Measurements from ENCODE around the gene GOT1.

The GOT1 gene

DNA sequence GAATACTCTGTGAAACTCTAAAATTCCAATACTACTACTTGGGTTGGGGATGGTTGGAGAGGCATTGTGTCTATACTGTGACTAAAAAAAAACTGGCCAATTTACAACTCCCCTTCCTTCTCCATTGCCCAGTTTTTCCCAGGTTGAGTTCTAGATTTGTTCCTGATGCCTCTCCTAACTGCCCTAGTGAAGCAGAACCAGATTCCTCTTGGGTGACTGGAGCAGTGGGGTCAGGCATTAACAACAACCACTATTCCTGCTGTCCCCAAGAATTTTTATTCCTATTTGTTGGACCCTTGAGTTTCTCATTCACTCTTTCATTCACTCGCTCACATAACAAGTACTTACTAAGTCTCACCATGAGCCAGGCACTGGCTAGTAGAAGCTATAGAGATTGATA lies 5.8 kb downstream of the GOT1 start:
- H3K9ac ChIP-seq (ENCODE audit: low read depth in 1 of 2, low read length in 2 of 2): no peak overlapping the region
- no peak overlapping the region for H3K27ac ChIP-seq (ENCODE audit: low read depth, low read length)
- no peaks in the 10 kb centered on the region for H3K27me3 ChIP-seq (ENCODE audit: control insufficient read depth in 1 of 2, insufficient read depth in 2 of 2, low read length in 2 of 2)
- H3K4me1 ChIP-seq (ENCODE audit: control insufficient read depth in 1 of 2, insufficient read depth in 2 of 2, low read length in 2 of 2): peaks cover 11 to 24% of the 10 kb centered on the region in 2 donors
- no peak overlapping the region for H3K4me3 ChIP-seq (ENCODE audit: low read depth in 1 of 2, low read length in 2 of 2)
- peaks cover 17 to 42% of the 10 kb centered on the region in 2 donors for H3K36me3 ChIP-seq (ENCODE audit: control insufficient read depth in 1 of 2, insufficient read depth in 2 of 2, low read length in 2 of 2)
- H3K9me3 ChIP-seq (ENCODE audit: control insufficient read depth in 1 of 2, low read length in 2 of 2): no peaks in the 10 kb centered on the region

DNA sequence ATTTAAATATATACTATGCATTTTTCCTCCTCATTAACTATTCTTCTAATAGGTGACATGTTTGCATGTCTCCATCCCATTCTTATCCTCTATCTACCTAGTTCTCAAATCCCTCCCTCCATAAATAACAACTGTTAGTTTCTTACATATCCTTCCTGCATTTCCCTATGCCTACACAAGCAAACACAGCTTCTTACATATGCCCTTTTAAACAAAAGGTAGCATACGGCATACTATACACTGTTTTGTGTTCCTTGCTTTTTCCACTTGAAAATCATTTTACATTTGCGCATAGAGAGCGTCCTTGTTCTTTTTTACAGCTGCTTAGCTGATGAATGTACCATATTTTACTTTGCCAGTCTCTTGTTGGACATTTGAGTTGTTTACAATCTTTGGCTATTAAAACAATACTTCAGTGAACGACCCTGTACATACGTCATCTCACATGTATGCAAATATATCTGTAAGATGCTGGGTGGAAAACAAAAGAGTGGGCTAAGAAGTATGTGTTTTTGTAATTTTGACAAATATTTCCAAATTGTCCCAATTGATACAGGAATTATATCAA lies 7.8 kb downstream of the GOT1 start:
- no peaks in the 10 kb centered on the region for H3K9me3 ChIP-seq (ENCODE audit: control insufficient read depth in 1 of 2, low read length in 2 of 2)
- H3K27ac ChIP-seq (ENCODE audit: low read depth, low read length): no peak overlapping the region
- no peaks in the 10 kb centered on the region for H3K27me3 ChIP-seq (ENCODE audit: control insufficient read depth in 1 of 2, insufficient read depth in 2 of 2, low read length in 2 of 2)
- H3K9ac ChIP-seq (ENCODE audit: low read depth in 1 of 2, low read length in 2 of 2): no peak overlapping the region
- peaks cover 27 to 59% of the 10 kb centered on the region in 2 donors for H3K36me3 ChIP-seq (ENCODE audit: control insufficient read depth in 1 of 2, insufficient read depth in 2 of 2, low read length in 2 of 2)
- no peak overlapping the region for H3K4me3 ChIP-seq (ENCODE audit: low read depth in 1 of 2, low read length in 2 of 2)
- peaks cover 7 to 28% of the 10 kb centered on the region in 2 donors for H3K4me1 ChIP-seq (ENCODE audit: control insufficient read depth in 1 of 2, insufficient read depth in 2 of 2, low read length in 2 of 2)

DNA sequence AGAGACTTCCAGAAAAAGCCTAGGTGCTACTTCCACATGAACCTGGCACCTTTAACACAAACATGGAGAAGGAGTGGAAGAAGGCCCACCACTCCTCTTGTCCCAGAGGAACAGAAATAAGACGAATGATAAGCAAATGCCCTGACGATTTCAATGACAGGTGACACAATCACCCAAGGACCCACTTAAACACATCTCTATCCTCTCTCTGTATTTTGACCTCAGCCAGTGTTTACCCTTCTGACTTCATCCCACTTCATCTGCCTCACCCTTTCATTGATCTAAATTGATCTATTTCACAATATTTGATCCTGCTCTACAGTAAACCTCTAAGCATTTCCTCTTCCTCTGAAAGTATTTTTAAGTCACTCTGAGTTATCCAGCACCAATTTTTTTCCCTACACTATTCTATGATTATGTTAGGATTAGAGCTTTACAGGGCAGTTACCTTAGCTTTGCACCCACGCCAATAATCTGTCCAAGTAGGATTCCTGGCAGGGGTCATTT lies 9.1 kb downstream of the GOT1 start:
- Histone ChIP-seq H3K27ac (ENCODE audit: low read depth, low read length) (no peak overlapping the region), H3K27me3 (ENCODE audit: control insufficient read depth in 1 of 2, insufficient read depth in 2 of 2, low read length in 2 of 2) (no peaks in the 10 kb centered on the region), H3K9ac (ENCODE audit: low read depth in 1 of 2, low read length in 2 of 2) (no peak overlapping the region), H3K36me3 (ENCODE audit: control insufficient read depth in 1 of 2, insufficient read depth in 2 of 2, low read length in 2 of 2) (peaks cover 27 to 59% of the 10 kb centered on the region in 2 donors), H3K4me3 (ENCODE audit: low read depth in 1 of 2, low read length in 2 of 2) (no peak overlapping the region), H3K9me3 (ENCODE audit: control insufficient read depth in 1 of 2, low read length in 2 of 2) (no peaks in the 10 kb centered on the region), H3K4me1 (ENCODE audit: control insufficient read depth in 1 of 2, insufficient read depth in 2 of 2, low read length in 2 of 2) (peaks cover 7 to 22% of the 10 kb centered on the region in 2 donors)

DNA sequence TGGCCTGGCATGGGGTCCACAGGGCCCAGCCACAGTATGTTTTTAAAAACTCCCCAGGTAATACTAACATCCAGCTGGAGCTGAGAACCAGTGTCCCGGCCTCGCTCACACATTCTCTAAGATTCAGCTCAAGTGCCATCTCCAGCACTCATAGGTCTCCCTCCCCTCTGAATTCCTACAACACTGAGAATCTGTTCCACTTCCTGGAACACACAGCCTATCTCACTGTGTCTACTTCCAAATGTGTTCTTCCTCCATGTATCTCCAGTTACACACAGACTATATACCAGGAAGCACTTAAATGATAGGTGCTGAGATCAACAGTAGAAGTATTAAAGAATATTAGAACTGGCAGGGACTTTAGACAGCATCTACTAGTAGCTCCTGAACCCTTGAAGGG lies 10.7 kb downstream of the GOT1 start:
- H3K36me3 ChIP-seq (ENCODE audit: control insufficient read depth in 1 of 2, insufficient read depth in 2 of 2, low read length in 2 of 2): peaks cover 18 to 48% of the 10 kb centered on the region in 2 donors
- no peak overlapping the region for H3K4me3 ChIP-seq (ENCODE audit: low read depth in 1 of 2, low read length in 2 of 2)
- H3K27ac ChIP-seq (ENCODE audit: low read depth, low read length): no peak overlapping the region
- no peak overlapping the region for H3K9ac ChIP-seq (ENCODE audit: low read depth in 1 of 2, low read length in 2 of 2)
- H3K4me1 ChIP-seq (ENCODE audit: control insufficient read depth in 1 of 2, insufficient read depth in 2 of 2, low read length in 2 of 2): peaks cover 7 to 18% of the 10 kb centered on the region in 2 donors
- no peaks in the 10 kb centered on the region for H3K27me3 ChIP-seq (ENCODE audit: control insufficient read depth in 1 of 2, insufficient read depth in 2 of 2, low read length in 2 of 2)
- H3K9me3 ChIP-seq (ENCODE audit: control insufficient read depth in 1 of 2, low read length in 2 of 2): no peaks in the 10 kb centered on the region

DNA sequence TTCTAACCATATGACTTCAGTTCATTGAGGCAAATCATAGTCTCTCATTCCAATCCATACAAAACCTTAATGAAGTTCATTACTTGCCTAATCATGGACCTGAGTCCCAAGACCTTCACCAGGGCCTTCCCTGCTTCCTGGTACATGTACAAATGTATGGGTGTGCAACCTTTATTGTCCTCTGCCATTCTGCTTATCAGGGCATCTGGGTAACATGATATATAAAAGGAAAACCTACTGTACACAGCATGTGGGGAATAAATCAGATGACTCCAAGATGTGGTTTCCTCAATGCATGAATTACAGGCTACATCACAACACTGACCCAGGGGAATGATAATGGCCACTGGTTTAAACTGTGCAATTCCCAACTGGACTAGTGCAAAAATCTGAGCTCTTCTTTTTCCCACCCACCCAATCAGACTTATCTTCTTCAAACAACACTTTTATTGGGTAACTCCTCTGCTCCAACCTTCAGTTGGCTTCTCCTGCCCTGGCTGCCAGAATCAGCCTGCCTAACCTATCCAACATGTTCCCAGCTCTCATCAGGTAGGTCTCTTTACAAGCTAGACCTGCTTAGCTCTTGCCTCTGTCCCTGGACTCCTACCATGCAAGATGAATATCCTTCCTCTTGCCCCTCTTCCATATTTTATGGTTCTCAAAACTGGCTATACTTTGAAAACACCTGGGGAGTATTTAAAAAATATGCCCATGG lies 11.4 kb downstream of the GOT1 start:
- H3K9ac ChIP-seq (ENCODE audit: low read depth in 1 of 2, low read length in 2 of 2): no peak overlapping the region
- H3K9me3 ChIP-seq (ENCODE audit: control insufficient read depth in 1 of 2, low read length in 2 of 2): no peaks in the 10 kb centered on the region
- H3K27ac ChIP-seq (ENCODE audit: low read depth, low read length): no peak overlapping the region
- H3K36me3 ChIP-seq (ENCODE audit: control insufficient read depth in 1 of 2, insufficient read depth in 2 of 2, low read length in 2 of 2): peaks cover 16 to 42% of the 10 kb centered on the region in 2 donors
- H3K4me3 ChIP-seq (ENCODE audit: low read depth in 1 of 2, low read length in 2 of 2): no peak overlapping the region
- H3K27me3 ChIP-seq (ENCODE audit: control insufficient read depth in 1 of 2, insufficient read depth in 2 of 2, low read length in 2 of 2): no peaks in the 10 kb centered on the region
- peaks cover 7 to 18% of the 10 kb centered on the region in 2 donors for H3K4me1 ChIP-seq (ENCODE audit: control insufficient read depth in 1 of 2, insufficient read depth in 2 of 2, low read length in 2 of 2)

DNA sequence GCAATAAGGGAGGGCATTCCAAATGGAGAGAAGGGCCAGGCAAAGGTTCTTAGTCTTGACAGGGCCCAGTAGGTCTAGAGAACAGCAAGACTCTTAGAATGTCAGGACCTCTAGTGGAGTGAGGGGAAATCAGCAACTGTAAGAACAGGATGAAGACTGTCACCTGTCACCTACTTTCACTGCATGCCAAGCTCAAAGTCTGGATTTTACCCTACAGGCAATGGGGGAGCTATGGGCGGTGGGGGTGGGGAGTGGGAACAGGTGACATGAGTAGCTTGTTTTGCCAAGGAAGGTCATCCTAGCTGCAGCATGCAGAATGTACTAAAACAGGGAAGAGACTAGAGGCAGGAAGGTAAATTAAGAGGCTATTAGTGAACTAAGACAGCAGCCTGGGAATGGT lies 18.3 kb downstream of the GOT1 start:
- no peaks in the 10 kb centered on the region for H3K27me3 ChIP-seq (ENCODE audit: control insufficient read depth in 1 of 2, insufficient read depth in 2 of 2, low read length in 2 of 2)
- no peak overlapping the region for H3K4me3 ChIP-seq (ENCODE audit: low read depth in 1 of 2, low read length in 2 of 2)
- H3K36me3 ChIP-seq (ENCODE audit: control insufficient read depth in 1 of 2, insufficient read depth in 2 of 2, low read length in 2 of 2): peaks cover 0 to 17% of the 10 kb centered on the region in 2 donors
- H3K27ac ChIP-seq (ENCODE audit: low read depth, low read length): no peak overlapping the region
- H3K9me3 ChIP-seq (ENCODE audit: control insufficient read depth in 1 of 2, low read length in 2 of 2): no peaks in the 10 kb centered on the region
- peaks cover 7 to 9% of the 10 kb centered on the region in 2 donors for H3K4me1 ChIP-seq (ENCODE audit: control insufficient read depth in 1 of 2, insufficient read depth in 2 of 2, low read length in 2 of 2)
- H3K9ac ChIP-seq (ENCODE audit: low read depth in 1 of 2, low read length in 2 of 2): no peak overlapping the region

DNA sequence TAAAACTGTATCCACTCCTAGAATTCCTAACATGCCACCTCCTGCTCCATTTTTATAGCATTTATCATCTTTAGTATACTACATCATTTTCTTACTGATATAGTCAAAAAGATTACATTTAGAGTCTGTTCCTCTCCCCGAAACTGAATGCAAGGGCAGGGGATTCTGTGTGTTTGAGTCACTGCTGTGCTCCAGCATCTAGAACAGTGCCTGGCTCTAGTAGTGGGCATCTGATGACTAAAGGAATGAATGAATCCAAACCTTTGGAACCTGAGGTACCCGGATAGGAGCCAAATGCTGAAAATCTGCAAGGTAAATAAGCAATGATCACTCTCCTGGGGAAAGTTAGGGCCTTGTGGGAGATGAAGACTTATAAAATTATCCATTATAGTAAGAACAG lies 18.9 kb downstream of the GOT1 start:
- Histone ChIP-seq H3K9ac (ENCODE audit: low read depth in 1 of 2, low read length in 2 of 2) (no peak overlapping the region), H3K9me3 (ENCODE audit: control insufficient read depth in 1 of 2, low read length in 2 of 2) (no peaks in the 10 kb centered on the region), H3K27ac (ENCODE audit: low read depth, low read length) (no peak overlapping the region), H3K4me3 (ENCODE audit: low read depth in 1 of 2, low read length in 2 of 2) (no peak overlapping the region), H3K36me3 (ENCODE audit: control insufficient read depth in 1 of 2, insufficient read depth in 2 of 2, low read length in 2 of 2) (peaks cover 5 to 23% of the 10 kb centered on the region in 2 donors), H3K27me3 (ENCODE audit: control insufficient read depth in 1 of 2, insufficient read depth in 2 of 2, low read length in 2 of 2) (no peaks in the 10 kb centered on the region), H3K4me1 (ENCODE audit: control insufficient read depth in 1 of 2, insufficient read depth in 2 of 2, low read length in 2 of 2) (peaks cover 7 to 9% of the 10 kb centered on the region in 2 donors)

DNA sequence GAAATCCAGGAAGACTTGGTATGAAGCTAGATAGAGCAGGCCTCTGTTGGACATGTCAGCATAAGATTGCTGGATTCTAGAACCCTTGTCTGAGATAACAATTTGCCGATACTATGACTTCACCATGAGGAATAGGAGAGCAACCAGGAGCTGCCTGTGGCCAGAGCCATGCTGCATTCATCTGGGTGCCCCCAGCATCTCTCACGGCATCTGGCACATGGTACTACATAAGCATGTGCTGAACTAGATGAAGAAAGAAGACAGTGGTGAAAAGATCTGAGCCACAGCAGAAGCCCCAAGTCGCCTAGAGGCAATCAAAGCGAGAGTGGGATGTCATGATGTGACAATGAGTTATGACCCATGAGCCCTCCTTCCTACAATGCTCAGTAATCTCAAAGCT lies 19.5 kb downstream of the GOT1 start:
- no peaks in the 10 kb centered on the region for H3K9me3 ChIP-seq (ENCODE audit: control insufficient read depth in 1 of 2, low read length in 2 of 2)
- H3K27me3 ChIP-seq (ENCODE audit: control insufficient read depth in 1 of 2, insufficient read depth in 2 of 2, low read length in 2 of 2): no peaks in the 10 kb centered on the region
- no peak overlapping the region for H3K4me3 ChIP-seq (ENCODE audit: low read depth in 1 of 2, low read length in 2 of 2)
- peaks cover 7 to 9% of the 10 kb centered on the region in 2 donors for H3K4me1 ChIP-seq (ENCODE audit: control insufficient read depth in 1 of 2, insufficient read depth in 2 of 2, low read length in 2 of 2)
- H3K36me3 ChIP-seq (ENCODE audit: control insufficient read depth in 1 of 2, insufficient read depth in 2 of 2, low read length in 2 of 2): peaks cover 12 to 30% of the 10 kb centered on the region in 2 donors
- no peak overlapping the region for H3K9ac ChIP-seq (ENCODE audit: low read depth in 1 of 2, low read length in 2 of 2)
- no peak overlapping the region for H3K27ac ChIP-seq (ENCODE audit: low read depth, low read length)

DNA sequence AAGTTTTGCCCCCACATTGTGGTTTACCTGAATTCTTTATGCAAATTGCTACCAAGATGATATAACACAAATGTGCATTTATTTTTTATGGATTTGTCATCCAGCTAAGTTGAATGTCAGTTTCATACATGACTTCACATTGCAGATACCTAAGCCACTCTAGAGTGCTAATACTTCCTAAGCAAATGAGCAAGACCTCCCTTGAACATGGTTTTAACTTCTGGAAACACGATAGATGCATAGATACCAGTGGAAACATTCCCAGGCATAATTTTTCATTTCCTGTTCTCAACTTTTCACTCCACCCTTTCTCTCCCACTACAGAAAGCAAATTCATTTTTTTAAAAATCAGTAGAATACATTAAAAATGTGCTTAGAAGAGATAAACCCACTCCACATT lies 20.3 kb downstream of the GOT1 start:
- no peak overlapping the region for H3K9ac ChIP-seq (ENCODE audit: low read depth in 1 of 2, low read length in 2 of 2)
- H3K4me1 ChIP-seq (ENCODE audit: control insufficient read depth in 1 of 2, insufficient read depth in 2 of 2, low read length in 2 of 2): peaks cover 7 to 9% of the 10 kb centered on the region in 2 donors
- no peaks in the 10 kb centered on the region for H3K9me3 ChIP-seq (ENCODE audit: control insufficient read depth in 1 of 2, low read length in 2 of 2)
- H3K27ac ChIP-seq (ENCODE audit: low read depth, low read length): no peak overlapping the region
- peaks cover 17 to 35% of the 10 kb centered on the region in 2 donors for H3K36me3 ChIP-seq (ENCODE audit: control insufficient read depth in 1 of 2, insufficient read depth in 2 of 2, low read length in 2 of 2)
- no peak overlapping the region for H3K4me3 ChIP-seq (ENCODE audit: low read depth in 1 of 2, low read length in 2 of 2)
- H3K27me3 ChIP-seq (ENCODE audit: control insufficient read depth in 1 of 2, insufficient read depth in 2 of 2, low read length in 2 of 2): no peaks in the 10 kb centered on the region

DNA sequence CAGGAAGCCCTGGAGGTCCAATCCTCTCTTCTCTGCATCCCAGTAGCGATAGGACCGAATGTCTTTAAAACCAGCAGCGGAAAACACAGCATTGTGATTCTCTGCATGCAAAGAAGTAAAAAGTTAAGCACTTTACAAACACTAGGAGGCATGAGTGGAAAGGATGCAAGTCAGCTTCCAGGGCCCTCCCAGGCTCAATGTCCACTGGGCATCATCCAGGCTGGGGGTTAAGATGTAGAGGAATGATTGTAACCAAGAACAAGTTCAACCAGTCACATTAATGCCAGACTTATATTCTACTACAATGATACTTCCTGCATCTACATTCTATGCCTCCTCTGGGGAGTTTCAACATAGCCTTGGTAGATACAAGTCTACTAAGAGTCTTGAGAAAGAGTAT lies 24.3 kb downstream of the GOT1 start:
- Histone ChIP-seq H3K4me1 (ENCODE audit: control insufficient read depth in 1 of 2, insufficient read depth in 2 of 2, low read length in 2 of 2) (no peaks in the 10 kb centered on the region), H3K9me3 (ENCODE audit: control insufficient read depth in 1 of 2, low read length in 2 of 2) (no peaks in the 10 kb centered on the region), H3K9ac (ENCODE audit: low read depth in 1 of 2, low read length in 2 of 2) (no peak overlapping the region), H3K27ac (ENCODE audit: low read depth, low read length) (no peak overlapping the region), H3K36me3 (ENCODE audit: control insufficient read depth in 1 of 2, insufficient read depth in 2 of 2, low read length in 2 of 2) (peaks cover 44 to 69% of the 10 kb centered on the region in 2 donors), H3K27me3 (ENCODE audit: control insufficient read depth in 1 of 2, insufficient read depth in 2 of 2, low read length in 2 of 2) (no peaks in the 10 kb centered on the region), H3K4me3 (ENCODE audit: low read depth in 1 of 2, low read length in 2 of 2) (no peak overlapping the region)
